HG03280 (cell line): Measurements from ENCODE around the gene TRMT6.

ENCODE experiments used
- ATAC-seq: cut with Tn5 transposase; IDR thresholded peaks from one replicate; pipeline ENCODE4 v1.9.1; 2021; ENCODE audit warnings: mild to moderate bottlenecking, moderate library complexity; ENCODE audit not compliant: unreplicated experiment

Gene TRMT6

DNA sequence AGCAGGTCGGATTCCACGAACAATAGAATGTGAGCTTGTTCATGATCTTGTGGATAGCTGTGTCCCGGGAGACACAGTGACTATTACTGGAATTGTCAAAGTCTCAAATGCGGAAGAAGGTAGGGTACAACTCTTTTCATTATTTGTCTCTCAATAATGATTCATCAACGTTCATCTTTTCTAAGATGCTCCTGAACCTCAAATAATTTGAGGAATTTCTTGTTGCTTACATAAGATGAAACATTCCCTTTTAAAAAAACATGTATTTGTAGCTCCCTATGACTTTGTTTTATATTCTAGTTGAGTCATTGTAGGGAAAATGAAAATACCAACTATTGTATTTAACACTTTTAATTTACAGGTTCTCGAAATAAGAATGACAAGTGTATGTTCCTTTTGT, 17.1 kb upstream of the TRMT6 start:
- ATAC-seq: no peak

DNA sequence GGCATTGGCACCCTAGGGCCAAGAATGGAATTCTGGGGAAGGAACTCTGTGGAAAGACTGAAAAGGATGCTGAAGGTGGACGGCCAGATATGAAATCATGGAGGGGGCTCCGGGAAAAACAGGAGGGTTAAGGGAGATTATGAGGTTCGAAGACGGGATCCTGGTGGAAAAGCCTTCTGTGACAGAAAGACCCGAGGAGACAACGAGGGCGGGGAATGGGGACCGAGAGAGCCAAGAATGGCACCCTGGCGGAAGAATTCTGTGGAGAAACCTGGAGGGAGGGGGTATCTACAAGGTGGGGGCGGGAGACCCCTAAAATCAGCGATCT, 426 bp downstream of the TRMT6 start:
- no peak for ATAC-seq

DNA sequence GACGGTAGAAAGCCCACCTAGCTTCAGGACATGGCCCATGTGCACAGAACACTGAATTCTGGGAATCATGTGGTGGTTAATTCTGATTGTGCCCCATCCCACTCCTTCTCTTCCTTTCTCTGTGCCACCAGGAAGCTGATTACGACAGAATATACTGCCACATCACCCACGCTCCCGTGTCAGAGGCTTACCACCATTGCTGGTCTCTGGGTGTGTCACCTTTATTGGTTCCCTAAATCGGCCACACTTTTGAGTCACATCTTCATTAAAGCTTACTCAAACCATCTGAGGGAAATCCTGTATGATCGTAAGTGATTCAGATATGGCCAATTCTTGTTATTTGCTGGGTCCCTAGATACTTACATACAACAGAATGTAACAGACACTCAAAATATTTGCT, 3.1 kb downstream of the TRMT6 start:
- no peak for ATAC-seq

DNA sequence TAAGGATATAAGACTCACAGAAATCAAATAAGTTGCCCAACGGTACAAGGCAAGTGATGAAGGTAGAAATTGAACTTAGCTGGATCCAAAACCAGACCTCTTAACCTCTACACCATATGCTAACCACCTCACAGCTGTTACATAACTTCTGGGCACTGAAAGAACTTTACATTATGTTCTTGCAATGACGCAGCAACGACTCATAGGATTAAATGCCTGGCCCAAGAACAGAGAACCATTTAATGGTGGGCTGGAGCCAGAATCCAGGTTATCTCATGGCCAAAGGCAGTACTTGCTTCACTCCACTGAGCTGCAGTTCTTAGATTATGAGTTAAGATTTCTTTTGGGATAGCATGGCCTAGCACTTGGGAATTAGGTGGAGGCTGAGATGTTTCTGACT, 4.4 kb downstream of the TRMT6 start:
- ATAC-seq: no peak

DNA sequence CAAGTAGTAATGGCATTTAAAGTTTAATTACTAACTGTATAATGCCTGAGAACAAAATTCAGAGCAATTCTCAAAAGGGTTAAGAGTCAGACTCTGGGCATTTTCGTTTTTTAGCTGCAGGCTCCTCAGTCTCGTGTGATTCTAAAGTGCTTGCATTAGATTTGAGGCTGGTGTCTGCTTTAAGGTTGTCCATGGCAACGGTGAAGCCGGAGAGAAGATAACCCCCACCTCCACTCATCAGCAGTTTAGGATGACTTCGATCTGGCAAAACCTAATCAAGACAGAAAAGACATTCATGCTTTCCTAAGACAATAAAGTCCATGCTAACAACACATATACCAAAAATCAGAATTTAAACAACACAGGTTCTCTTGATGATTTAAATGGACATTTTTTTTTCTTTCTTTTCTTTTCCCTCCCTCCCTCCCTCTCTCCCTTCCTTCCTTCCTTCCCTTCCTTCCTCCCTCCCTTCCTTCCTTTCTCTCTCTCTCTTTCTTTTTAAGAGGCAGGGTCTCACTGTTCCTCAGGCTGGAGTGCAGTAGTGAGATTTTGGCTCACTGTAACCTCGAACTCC, 11.8 kb downstream of the TRMT6 start:
- no peak for ATAC-seq

DNA sequence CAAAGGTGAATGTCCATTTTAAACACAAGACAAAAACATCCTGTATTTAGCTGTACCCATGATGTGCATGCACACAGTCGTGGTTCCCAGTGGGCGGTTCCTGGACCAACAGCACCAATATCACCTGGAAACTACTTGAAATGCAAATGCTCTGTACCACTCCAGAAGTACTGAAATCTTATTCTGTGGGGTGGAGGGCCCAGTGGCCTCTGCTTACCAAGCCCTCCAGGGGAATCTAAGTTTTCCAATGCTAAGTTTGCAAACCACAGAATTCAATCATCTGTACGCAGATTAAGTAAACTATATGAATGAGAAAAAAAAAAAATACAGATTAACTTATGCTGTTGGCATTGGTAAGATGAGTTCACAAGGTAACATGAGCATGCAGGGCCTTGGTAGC, 14.1 kb downstream of the TRMT6 start:
- ATAC-seq: no peak

DNA sequence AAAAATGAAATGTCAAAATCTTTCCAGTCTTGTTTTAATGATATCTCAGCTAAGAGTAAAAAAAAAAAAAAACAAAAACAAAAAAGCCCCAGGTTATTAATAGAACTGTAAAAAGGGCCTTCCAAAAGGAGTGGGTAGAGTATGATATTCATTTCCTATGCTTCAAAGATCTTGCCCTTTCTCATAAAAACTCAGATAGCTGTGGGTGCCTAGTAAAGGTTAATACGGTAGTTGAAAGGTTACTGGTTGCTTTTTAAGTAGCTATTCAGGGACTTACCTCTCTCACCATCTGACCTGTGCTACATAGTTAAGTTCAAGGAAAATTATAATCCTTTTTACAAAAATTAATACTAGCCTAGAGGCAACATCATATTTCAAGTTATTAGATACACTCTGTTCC, 14.9 kb downstream of the TRMT6 start:
- no peak for ATAC-seq

DNA sequence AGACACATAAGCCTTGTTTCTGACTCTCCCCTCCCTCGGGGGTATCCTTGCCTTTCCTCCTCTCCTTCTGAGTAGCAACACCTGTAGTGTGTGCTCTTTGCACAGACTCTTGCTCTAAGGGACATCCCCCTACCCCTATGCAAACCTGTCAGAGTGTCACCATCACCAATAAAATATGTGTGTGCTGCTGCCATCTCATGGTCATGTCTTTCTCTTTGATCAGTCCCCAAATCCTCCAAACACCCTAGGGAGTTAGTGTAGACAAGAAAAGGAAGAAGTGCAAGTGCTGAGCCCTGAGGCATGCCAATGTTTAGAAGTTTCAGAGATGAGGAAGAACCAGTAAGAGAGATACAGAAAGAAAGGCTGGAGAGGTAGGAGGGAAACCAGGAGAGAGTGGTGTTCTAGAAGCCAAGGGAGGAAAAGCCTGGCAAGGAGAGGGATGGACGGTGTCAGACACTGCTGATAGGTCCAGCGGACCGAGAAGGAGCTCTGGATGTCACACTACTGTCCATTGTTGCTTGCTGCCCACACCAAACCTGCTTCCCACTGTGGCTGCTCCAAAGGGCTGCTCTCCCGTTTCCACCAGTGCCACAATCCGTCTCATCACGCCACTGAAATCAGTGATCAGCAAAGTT, 16.4 kb downstream of the TRMT6 start:
- ATAC-seq: no peak

DNA sequence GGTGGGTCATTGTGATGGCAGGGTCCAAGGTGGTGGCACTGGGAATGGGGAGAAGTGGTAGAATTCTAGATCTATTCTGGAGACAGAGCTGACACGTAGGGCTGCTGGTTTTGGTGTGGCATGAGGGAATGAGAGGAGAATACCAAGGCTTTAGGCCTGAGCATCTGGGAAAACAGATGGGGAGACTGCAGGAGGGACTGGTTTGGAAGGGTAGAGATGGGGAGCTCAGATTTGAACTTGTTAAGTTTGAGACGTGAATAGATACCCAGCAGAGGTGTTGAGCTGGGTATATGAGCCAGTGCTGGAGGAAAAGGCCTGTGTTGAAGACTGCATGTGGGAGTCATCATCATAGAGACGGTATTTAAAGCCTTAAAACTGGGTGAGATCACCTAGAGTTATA, 17.5 kb downstream of the TRMT6 start:
- no peak for ATAC-seq

DNA sequence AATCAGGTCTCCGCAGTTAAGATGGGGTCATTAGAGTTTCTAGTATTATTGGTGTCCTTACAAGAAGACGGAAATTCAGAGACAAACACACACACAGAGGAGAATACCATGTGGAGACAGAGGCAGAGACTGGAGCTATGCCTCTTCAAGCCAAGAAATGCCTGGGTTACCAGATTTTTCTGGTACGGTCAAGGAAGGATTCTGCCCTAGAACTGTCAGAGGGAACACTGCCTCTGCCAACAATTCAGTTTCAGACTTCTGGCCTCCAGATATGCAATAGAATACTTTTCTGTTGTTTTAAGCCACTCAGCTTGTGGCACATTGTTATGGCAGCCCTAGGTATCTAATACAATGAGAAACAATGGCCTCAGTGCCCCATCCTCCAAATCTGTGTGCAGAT, 18.9 kb downstream of the TRMT6 start:
- ATAC-seq: no peak

DNA sequence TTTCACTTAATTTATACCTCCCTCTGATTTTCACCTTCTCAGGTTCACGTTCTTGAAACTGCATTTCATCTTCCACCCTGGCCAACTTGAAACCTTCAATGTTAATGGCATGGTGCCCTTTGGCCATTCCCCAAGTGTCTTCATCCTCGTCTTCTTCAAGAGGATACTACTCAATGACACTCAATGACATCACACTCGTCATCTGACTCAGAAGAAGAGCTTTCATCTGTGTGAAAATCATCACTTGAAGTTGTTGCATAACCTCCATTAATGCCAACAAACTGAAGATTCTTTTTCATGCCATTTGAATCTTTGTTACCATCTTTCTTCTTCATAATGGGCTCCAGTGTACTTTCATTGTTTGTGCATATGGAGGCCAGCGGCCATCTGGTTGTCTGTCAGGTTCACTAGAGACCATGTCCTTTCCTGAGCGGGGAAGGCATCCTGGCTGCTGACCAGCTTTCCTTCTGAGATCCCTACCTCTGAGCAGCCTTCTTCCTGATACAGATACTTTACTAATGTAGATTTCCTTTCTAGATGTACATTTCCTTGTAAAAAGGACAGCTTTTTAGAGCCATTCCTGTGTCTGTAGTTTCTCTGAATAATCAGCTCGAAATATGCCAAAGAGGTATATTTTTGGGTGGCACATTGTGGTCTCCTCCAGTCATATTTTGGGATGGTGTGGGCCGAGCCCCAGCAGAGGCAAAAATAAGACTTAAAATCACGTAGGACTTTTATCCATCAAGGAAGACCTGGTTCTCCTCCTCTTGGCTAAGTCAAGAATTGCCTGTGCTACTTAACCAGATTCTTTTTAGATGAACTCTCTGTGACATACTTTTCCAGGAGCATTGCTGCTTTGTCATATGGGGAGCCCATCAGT, 21.3 kb downstream of the TRMT6 start:
- no peak for ATAC-seq

DNA sequence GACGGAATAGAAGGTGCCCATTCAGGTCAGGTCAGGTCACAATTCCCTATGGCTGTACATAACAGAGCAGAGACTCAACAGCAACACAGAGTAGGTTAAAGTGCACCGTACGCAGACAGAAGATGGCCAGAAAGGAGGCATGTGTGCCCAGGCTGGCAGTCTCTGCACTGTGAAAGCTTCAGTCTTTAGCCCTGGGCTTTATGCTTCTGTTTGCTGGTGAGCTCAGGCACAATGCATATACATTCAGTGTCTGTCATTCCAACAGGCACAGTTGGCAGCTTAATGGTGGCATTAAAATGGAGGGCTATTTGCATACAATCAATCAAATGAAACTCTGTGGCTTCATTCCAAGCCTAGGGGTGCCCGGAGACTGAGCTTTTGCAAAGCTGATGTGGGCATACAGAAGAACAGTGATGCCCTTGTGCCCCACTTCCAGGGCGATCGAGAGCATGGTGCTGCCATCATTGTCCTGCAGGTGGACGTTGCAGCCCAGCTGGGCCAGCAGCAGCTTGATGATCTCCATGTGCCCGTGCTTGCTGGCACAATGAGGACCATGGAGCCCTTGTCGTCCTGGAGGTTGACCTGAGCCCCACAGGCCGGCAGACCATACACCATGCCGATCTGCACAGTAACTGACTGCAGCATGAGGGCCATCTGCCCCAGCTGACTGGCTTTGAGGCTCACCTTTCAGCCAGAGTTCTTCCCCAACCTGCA, 22.4 kb downstream of the TRMT6 start:
- no peak for ATAC-seq

DNA sequence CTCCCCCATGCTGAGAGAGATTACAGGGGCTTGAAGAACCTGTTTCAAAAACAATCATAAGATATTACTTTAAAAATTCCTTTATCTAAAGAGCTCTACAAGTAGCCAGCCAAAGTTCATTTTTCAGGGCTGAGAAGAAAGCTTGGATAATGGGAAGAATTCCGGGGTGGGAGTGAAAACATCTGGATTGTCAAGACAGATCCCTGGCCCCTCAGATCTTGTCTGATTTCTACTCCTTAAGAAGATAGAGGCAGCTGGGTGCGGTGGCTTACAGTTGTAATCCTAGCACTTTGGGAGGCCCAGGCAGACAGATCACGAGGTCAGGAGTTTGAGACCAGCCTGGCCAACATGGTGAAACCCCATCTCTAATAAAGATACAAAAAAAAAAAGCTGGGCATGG, 24.8 kb downstream of the TRMT6 start:
- no peak for ATAC-seq

DNA sequence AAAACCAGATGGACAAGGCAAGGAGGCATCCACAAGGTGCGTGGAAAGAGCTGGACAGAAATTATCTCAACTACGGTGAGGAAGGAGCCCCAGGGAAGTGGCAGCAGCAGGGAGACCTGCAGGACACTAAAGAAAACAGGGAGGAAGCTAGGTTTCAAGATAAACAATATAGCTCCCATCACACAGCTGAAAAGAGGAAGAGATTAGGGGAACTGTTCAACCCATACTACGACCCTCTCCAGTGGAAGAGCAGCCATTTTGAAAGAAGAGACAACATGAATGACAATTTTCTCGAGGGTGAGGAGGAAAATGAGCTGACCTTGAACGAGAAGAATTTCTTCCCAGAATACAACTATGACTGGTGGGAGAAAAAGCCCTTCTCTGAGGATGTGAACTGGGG, 26.8 kb downstream of the TRMT6 start:
- no peak for ATAC-seq

DNA sequence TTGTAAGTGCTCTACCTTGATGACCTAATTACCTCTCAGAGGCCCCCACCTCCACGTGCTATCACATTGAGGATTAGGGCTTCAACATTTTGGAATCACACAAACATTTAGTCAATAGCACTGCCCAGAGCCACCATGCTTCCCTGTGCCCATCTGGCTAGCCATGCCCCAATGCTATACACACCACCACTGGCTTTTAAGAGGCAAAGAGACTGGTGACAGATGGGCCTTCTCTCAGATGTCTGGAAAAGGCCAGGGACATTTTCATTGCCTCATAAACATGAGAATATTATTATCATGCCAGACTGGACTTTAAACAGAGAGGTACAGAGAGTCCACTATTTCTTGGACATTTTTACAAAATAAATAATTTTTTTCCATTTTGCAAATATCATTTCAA, 29.8 kb downstream of the TRMT6 start:
- ATAC-seq: no peak

DNA sequence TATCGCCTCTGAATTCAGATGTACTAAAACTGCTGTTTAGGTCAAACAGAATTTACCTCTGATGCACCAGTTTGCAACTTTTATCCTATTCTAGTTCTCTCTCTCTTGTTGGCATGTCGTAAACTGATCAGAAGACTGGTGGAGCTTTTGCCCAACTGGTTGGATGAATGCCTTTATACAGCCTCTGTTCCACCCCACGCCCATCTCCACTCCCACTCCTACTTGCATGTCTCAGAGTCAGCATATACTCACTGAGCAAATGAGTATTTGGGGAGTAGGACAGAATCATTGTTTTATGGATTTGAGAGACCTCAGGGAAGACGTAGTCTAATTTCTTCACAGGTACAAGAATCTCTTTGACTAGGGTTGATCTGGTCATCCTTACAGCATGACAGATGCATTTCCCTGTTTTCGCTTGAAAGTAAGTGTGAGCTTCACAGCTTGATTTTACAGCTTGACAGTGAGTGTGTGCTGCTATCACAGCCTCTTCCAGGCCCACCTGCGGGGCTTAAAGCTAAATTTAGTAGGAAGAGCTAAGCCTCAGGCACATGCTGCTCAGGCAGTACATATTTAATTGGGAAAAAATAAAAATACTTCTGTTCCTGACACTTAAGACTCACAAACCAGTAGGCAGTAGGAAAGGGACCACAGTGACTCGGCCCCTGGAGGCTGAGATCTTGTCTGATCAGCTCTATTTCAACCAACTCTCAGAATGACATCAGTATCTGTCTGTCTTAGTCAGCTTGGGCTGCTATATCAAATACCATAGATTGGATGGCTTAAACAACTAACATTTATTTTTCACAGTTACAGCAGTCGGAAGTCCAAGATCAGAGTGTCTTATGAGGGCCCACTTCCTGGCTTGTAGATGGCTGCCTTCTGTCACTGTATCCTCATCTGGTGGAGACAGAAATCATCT, 30.4 kb downstream of the TRMT6 start:
- ATAC-seq: no peak

DNA sequence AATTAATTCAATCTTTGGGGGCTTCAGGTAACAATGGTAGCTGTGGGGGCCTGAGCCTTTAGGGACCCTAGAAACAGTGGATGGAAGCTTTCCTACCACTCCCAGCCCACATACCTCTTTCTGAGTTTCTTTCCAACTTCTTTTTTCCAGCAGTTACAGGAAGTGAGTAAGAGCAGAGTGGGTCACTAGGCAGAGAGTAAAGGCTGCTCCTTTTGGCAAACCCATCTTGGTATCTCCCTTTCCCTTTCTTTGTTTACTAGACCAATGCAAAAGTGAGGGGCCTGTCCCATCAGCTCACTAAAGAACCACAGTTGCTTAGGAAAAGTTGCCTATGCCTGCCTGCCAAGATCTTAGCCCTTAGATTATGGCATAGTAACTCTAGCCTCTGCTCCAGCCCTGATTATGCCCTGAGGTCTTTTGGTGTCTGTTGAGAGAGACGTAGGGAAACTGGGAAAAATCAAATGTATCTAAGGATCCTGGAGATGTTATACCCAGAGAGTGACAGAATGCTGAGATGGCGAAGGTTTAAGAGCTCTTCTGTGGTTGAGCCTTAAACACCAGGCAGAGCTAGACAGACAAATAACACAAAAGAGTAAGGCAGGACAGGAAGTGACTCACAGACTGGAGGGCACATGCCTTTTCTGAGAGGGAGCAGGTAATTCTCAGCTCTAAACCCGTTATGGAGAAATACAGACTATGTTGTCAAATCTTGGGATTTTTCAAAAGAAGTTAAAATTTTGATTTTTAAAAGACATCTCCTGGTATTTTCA, 31.3 kb downstream of the TRMT6 start:
- no peak for ATAC-seq

DNA sequence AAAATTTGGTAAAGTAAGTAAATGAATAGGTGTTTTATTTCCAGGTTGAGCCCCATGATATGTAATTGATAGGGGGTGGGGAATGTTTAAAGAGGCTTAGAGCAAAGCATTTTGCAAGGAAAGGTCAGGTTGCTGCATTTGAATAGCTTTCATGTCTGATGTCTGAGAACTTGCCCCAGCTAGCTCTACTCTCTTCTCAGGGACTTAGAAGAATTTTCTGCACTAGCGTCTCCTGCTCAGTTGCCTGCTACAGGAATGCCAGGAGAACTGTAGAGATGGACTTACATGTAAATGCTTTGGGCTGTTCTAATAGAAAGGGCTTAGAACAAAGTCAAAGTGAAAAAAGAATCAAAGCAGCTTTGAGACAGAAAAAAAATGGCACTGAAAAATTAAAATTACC, 35.5 kb downstream of the TRMT6 start:
- no peak for ATAC-seq

DNA sequence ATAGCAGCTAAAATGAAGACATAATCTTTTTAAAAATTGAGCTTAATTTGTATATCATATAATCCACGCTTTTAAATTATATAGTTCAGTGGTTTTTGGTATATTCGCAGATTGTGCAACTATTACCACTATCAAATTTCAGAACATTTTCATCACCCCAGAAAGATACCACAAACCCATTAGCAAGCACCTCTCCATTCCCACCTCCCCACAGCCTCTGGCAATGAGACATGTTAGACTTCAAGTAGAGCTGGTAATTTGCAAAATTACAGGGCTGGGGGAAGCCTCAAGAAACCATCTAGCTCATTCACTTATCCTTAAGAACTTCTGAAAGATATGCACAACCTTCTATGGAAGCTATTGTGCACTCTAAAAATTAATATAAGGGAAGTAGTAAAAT, 37.2 kb downstream of the TRMT6 start:
- ATAC-seq: no peak

DNA sequence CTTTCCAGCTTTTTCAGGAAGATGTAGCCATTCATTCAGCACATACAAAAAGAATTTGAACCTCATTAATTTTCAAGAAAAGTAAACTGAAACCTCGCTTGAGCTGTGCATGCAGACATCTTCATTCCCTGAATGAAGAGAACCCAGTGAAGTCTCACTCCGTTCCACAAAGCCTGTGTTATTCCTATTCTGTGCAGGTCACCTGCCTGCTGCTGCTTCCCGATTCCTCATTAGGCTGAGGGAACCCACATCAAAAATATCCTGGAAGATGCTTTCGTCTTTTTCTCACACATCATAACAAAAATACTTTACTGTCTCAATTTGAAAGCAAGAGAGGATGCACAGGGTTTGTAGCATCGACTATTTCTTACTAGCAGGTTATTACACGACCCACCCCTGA, 40.1 kb downstream of the TRMT6 start:
- no peak for ATAC-seq
